AG09319 (cell line): ENCODE data around the gene SLC6A12.
"Not testable (repeated sequence)": the region's sequence is repeated elsewhere in the genome, so short reads cannot be mapped to it uniquely, and the experiment has no call there.

Experiments used
- DNase-seq: peaks from one replicate; pipeline ENCODE4 v3.0.0-alpha.2; 2010; ENCODE audit warnings: low read depth; ENCODE audit errors: extremely low read depth
- CTCF ChIP-seq: IDR thresholded peaks from 2 replicates; pipeline ENCODE4 v1.5.1; 2011; ENCODE audit warnings: low read depth, mild to moderate bottlenecking, inconsistent platforms, low read length, moderate library complexity

Gene SLC6A12

GRCh38 chr12:241266-241665, 27.3 kb upstream of the SLC6A12 start:
- DNase-seq = no peak
- TF ChIP-seq CTCF = no peak

- TF ChIP-seq CTCF = no peak
- DNase-seq = no peak
These were observed 26.6 kb upstream of the SLC6A12 start for GRCh38 chr12:240566-240965.

GRCh38 chr12:238736-239398, 24.9 kb upstream of the SLC6A12 start:
- DNase-seq = no peak
- no peak for TF ChIP-seq CTCF

- no peak for DNase-seq
- TF ChIP-seq CTCF = no peak
These were observed 24.2 kb upstream of the SLC6A12 start for GRCh38 chr12:238116-238515.

GRCh38 chr12:237026-237815, 23.3 kb upstream of the SLC6A12 start:
- no peak for DNase-seq
- no peak for TF ChIP-seq CTCF

GRCh38 chr12:236445-236844, 22.5 kb upstream of the SLC6A12 start:
- TF ChIP-seq CTCF = no peak
- DNase-seq = no peak

GRCh38 chr12:235967-236366, 22.0 kb upstream of the SLC6A12 start:
- DNase-seq = not testable (repeated sequence)

- no peak for DNase-seq
- TF ChIP-seq CTCF = no peak
These were observed 21.0 kb upstream of the SLC6A12 start for GRCh38 chr12:234891-235415.
